ENCODE data around the gene TFAP2B.

TFAP2B gene

DNA sequence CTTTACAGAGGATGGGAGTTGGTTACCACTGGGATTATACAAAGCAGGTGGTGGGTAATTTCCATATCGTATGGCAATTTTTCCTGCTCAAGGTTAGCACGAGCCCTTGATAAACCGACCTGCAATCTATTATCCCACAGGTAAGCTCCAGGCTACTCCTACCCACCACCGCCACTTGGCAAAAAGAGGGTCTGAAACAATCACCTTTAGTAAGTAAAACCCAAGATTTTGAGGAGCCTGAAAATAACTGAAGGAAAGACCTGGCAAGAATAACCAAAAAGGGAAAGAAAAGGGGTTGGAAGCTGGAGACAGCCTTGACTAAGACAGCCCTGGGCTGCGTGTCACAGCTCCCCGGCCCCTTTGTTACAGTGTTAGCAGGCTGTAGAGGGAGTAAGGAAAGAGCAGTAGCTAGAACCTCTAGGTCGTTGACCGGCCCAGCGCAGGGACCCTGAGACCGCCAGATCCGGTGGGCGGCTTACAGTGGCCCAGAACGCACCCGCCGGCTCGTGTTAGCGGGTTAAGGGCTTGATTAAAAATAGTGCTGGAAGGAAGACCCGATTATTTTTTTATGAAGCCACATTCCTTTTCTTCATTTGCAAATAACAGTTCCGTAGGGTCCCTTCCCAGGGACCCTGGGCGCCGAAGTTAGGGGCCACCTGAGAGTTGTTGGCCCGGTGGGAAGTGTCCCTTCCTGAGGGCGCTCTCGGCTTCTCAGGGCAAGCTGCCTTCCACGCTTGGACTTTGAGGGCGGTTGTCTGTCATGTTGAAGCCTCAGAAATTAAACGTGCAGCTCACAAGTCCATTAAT is 30.5 kb downstream of the TFAP2B start:
- no peak for DNase-seq (ENCODE audit: low spot score)

DNA sequence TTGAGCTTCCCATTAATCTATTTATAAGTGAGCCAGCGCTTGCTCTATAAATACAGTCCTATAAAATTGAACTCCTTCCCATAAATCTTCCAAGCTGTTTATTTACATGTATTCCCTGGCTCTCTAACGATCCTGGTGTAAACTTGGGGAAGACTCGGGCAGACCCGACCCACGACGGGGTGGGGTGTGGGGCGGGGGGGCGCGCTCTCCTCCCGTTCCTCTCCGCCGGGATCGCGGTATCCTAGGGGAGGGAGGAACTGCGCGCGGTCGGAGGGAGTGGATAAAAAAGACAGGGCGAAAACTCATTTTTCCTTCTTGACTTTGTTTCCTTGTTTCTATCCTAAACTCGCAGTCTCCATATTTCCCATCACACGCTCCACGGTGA is 31.1 kb downstream of the TFAP2B start:
- no peak for DNase-seq (ENCODE audit: low spot score)

DNA sequence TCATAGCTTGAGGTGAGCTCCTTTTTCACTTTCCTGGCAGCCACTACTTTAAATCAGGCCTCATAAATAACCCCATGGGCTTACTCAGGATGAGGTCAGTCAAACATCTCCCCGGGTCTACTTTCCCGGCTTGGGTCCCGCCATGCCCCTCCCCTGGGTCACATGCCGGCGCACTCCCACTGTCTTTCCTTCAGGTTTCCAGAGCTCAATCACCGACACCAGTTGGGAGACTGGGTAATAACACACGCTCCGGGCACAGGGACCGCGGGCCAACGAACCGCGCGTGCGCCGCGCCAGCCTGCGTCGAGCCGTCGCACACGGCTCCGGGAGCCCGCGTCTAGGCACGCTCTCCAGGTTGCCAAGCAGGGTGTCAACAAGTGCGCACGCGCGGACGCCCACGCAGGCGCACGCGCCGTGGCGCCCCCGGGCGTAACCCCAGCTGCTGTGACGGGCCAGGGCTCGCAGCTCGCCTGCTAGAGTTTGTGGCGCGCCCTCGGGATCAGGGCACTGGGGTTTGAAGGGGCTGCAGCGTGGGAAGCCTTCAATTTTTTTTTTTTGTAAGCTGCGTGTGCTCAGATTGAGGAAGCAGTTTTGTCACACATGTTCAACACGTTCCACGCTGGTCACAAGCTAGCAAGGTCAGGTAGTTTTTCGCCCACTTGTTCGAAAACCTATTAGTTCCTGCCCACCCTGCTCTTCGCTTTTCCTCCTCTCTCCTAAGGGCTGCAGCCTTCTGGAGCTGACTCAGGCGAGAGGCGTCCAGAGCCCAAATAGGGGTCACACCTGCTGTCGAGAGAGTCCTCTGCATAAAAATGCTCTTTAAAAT is 31.8 kb downstream of the TFAP2B start:
- no peak for DNase-seq (ENCODE audit: low spot score)

DNA sequence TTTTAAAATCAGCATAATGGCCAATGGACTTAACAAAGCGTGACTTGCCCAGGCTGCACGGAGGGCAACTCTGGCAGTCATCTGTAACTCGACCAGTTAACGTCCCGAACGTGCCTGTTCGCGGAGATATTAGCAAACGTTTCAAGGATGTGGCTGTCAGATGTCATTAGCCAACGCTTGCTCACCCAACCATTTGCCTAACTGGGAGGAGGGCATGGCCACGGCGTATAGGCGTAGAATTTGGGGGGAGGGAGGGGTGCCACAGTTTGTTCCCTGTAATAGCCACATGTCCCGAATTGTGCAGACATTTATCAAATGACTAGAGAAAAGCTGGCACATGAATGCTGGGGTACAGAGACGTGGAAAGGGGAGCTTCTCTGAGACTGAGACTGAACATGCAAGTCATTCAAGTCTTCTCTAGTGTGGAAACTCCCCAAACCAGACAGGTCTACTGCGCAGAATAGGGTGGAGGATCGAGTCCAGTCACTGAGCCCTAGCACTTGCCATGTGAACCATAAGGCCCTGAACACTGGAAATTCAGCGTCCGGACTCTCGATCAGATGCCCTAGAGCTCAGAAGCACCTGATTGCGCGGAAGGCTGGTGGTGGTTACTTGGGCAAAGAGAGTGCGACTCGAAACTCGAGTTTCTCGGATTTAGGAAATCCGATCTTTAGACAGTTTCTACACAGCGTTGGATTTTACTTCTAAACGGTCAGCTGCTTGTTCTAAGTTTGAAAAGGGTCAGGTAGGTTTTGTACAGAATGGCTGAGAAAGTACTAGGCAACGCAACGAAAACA is 32.6 kb downstream of the TFAP2B start:
- DNase-seq (ENCODE audit: low spot score) = no peak

DNA sequence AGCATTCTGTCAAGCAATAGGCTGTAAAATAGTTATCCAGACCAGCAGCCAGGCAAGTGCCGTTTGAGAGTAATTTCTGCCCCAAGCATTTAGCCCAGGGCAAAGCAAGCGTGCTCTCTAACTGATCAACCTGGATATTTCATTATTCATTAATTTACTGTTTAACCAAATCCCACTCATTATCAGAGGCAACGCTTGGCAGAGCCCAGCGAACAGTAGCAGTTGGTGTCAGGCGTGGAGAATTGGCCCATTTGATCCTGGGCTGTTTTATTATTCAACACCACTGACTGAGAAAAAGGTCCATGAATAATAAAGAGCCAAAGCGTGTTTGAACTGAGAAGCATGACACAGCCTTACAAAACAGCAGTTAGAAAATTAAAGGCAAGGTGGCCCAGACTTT is 35.3 kb downstream of the TFAP2B start:
- DNase-seq (ENCODE audit: low spot score) = no peak

DNA sequence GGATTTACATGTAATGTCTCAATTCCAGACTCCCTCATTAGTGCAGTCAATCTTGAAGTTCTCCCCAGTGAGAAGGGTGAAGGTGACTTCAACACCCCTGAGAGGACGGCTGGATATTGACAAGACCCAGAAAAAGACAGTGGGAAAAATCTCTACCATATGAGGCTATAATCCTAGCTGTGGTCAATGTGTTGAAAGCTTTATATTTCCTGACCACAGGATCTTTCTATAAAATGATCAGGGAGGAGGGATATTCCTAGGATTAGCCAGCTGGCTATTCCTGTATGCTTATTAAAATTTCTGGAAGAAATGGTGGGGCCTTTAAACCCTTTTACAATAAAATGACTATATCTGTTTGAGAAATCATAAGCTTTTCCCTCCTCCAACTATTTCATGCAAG is 43.0 kb downstream of the TFAP2B start:
- DNase-seq (ENCODE audit: low spot score) = no peak

DNA sequence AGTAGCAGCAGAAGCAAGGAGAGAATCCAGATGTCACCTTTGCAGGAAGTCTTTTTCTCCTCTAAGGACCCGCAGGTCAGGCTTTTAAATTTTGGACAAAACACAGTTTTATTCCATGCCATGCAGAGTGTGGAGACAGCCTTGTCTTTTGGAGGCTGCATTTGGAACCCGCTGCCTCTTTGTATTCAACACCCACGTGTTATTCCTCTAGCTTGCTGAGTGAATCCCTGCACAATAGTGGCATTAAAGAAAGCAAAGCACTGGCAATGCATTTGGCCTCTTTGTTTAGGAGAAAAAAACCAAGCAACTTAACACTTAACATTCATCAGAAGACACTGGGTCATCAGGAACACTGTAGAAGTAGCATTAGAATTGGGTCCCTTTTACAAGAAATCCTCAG is 43.5 kb downstream of the TFAP2B start:
- DNase-seq (ENCODE audit: low spot score) = no peak

DNA sequence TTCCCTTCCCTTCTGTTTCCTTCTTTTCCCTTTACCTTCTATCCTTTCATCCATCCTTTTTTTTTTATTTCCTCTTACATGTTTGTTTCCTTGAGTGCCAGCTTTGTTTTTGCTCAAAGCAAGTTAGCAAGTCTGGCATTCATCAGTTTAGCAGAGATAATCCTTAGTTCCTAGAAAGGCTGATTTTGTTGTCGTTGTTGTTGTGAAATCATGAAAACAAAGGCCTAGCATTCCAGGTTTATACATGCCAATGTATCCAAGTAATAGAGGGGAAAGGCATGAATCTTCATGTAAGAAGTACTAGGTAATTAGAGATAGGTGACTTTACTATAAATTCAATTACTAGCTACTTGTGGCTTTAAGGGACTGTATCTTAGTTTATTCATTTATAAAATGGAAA is 45.9 kb downstream of the TFAP2B start:
- no peak for DNase-seq (ENCODE audit: low spot score)

DNA sequence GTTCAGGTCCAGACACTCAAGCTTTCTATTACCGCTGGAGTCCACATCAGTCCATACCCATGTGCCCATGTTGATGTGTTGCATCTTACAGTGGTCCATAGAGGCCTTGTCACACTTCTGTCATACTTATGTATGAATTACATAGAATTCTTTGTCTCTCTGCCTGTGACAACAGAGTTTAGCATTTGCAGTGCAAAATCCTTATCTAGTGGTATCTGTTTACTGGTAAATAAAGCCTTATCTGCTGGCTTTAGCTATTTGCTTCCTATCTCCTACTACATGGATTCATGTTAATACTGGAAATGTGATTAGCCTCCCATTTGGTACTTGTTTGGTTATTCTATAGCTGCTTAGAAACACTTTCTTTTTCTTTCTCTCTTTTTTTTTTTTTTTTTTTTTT is 49.8 kb downstream of the TFAP2B start:
- no peak for DNase-seq (ENCODE audit: low spot score)

DNA sequence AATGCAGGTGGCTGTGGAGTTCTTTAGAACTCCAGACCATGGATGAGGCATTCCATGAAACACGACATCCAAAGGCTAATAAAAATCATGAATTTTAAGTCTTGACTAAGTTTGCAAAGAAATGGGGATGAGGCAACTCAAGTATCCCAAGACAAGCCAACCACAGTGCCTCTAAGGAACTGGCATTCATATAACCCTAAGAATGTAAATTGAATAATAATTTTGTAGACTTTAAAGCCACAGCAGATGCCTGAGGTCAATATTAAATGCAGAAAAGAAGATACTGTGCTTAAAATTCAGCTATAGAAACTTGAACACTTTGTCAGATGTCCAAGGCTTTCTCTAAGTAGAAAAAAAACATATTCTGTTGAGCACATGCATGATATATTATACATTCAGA is 54.5 kb downstream of the TFAP2B start:
- DNase-seq (ENCODE audit: low spot score) = no peak

DNA sequence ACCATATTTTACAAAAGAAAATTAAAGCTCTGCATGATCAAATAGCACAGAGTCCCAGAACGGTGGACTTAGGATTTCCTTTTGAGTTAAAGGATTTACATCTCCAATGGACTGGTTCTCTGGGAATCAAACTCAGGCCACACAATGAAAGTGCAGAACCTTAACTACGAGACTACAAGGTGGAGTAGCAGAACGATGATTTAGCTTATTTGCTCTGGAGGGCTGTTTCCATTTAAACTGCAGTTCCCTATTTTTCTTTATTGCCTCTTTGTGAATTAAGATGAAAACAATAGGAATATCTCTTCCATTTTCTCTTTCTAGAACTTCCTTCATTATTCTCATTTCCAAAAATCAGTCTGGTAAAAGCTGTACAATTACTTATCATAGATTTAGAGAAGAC is 65.7 kb downstream of the TFAP2B start:
- no peak for DNase-seq (ENCODE audit: low spot score)

DNA sequence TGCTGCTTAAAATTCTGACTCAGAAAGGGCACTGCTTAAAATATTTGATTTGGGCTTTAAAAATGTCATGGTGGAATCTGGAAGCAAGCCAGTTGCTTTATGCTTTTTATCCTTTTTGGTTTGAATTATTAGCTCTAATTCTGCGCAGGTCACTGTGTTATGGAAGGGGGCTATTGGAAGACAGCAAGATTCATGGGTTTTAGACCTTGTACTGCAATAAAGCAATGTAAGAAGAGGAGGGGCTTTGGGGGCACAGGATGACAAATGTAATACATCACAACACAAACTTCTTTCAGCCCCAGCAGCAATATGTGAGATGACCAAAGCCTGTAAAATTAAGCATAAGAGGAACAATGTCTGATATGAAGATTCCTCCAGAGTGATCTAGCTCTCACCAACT is 68.4 kb downstream of the TFAP2B start:
- DNase-seq (ENCODE audit: low spot score) = no peak

DNA sequence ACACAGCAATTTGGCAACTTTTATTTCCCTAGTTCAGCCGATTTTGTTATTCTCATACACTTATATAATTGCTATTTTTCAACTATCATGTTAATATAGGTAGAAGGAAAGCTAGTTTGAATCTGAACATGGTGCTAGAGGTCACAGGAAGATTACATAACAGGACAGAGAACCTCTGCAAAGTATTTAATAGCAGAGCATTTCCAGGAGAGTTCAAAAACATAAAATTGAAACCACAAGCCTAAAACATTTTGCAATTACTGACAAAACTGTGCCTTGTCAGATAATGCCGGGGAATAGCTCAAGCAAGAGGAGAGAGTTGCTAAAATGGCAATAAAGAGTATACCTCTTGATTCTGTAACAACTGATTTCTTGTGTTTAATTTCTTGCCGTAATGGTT is 70.8 kb downstream of the TFAP2B start:
- DNase-seq (ENCODE audit: low spot score) = no peak

DNA sequence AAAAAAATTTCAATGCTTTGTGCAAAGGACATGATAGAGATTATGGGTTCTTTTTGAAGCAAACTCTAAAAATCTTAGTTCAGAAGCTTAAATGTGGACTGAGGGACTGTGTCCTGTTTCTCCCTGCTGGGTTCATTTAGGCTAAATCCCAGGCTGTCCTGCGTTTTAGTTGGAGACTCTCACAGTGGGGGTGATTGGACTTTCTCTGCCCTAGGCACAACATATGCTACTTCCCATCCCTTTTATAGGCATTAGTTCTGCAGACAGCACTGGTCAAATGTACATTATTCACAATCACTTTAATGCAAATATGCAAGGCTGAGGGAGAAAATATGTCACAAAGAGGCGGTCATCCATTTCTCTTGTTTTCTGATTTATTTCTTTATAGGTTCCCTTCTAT is 71.3 kb downstream of the TFAP2B start:
- no peak for DNase-seq (ENCODE audit: low spot score)

DNA sequence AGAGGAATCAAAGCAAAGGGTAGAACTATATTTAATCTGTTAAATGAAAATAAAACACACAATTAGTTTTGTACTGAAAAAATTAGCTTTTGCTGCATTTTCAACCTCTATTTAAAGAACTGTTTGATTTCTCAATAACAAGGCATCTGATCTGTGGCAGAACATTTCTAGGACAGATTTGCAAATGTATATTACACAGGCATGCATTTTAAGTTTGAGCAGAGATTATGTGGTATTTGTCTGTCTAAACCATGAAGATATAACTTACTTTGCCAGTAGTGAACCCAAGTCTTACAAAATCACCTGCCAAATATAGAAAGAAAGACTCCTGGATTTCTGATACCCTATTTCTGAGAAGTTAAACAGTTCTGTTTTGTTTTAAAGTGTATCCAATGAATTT is 71.9 kb downstream of the TFAP2B start:
- no peak for DNase-seq (ENCODE audit: low spot score)

DNA sequence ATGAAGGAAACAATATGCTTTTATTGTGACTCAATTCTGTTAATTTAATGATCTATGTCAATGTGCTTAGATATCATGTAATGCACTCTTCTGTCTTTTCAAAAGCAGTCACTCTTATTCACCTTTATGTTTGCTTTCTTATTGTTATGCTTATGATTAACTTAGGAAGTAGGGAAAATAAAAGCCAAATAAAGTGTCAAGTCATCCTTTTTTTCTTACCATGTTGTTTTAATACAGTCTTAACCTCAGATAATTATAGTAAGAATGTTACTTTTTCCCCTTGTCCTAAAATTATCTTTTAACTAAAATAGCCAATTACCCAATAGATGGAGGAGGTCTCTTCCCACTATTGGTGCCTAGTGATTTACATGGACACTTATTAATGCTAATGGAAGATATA is 72.6 kb downstream of the TFAP2B start:
- no peak for DNase-seq (ENCODE audit: low spot score)
